WTC11 (cell line): ENCODE results near the gene PKMYT1.

Experiments
- CBFB ChIP-seq: sonication (generic); formaldehyde crosslinking; IDR thresholded peaks from 2 replicates; pipeline ENCODE4 v1.8.1; 2022; ENCODE audit warnings: mild to moderate bottlenecking, low read depth, missing genetic modification reagents
- GRHL2 ChIP-seq: fragments of 250-450 bp; sonication (Bioruptor Pico); IDR thresholded peaks from 2 replicates; pipeline ENCODE4 v1.8.0; 2022; ENCODE audit warnings: mild to moderate bottlenecking, moderate library complexity; ENCODE audit not compliant: insufficient replicate concordance, severe bottlenecking
- NFYB ChIP-seq: sonication (generic); formaldehyde crosslinking; conservative IDR thresholded peaks from 2 replicates; pipeline ENCODE4 v1.8.0; 2022; ENCODE audit warnings: low read depth, missing genetic modification reagents
- RELA ChIP-seq: sonication (generic); formaldehyde crosslinking; IDR thresholded peaks from 2 replicates; pipeline ENCODE4 v1.8.1; 2022; ENCODE audit warnings: missing genetic modification reagents, mild to moderate bottlenecking, borderline replicate concordance
- SOX15 ChIP-seq: fragments of 250-450 bp; sonication (Bioruptor Pico); IDR thresholded peaks from 2 replicates; pipeline ENCODE4 v1.9.0; 2021; ENCODE audit warnings: mild to moderate bottlenecking
- SP1 ChIP-seq: sonication (generic); formaldehyde crosslinking; conservative IDR thresholded peaks from 2 replicates; pipeline ENCODE4 v1.8.1; 2022; ENCODE audit warnings: missing genetic modification reagents
- TEAD4 ChIP-seq: sonication (generic); formaldehyde crosslinking; IDR thresholded peaks from 2 replicates; pipeline ENCODE4 v1.8.0; 2022; ENCODE audit warnings: mild to moderate bottlenecking, missing genetic modification reagents
- TP53 ChIP-seq: sonication (generic); formaldehyde crosslinking; IDR thresholded peaks from 2 replicates; pipeline ENCODE4 v1.8.1; 2023; ENCODE audit warnings: mild to moderate bottlenecking, missing genetic modification reagents
- ZNF121 ChIP-seq: sonication (generic); formaldehyde crosslinking; IDR thresholded peaks from 2 replicates; pipeline ENCODE4 v1.8.0; 2023; ENCODE audit warnings: missing genetic modification reagents
- ZNF317 ChIP-seq: sonication (generic); formaldehyde crosslinking; IDR thresholded peaks from 2 replicates; pipeline ENCODE4 v1.8.1; 2023; ENCODE audit warnings: low read depth, mild to moderate bottlenecking, moderate library complexity, missing genetic modification reagents, borderline replicate concordance
- TF ChIP-seq, protein P1 (sequence below): sonication (generic); formaldehyde crosslinking; IDR thresholded peaks from 2 replicates; pipeline ENCODE4 v1.8.0; 2022; ENCODE audit warnings: mild to moderate bottlenecking, missing genetic modification reagents
- TF ChIP-seq, protein P2 (sequence below): sonication (generic); formaldehyde crosslinking; IDR thresholded peaks from 2 replicates; pipeline ENCODE4 v1.8.0; 2022; ENCODE audit warnings: mild to moderate bottlenecking, missing genetic modification reagents
- TF ChIP-seq, protein P3 (sequence below): fragments of 200-600 bp; IDR thresholded peaks from 2 replicates; pipeline ENCODE4 v1.8.0; 2022; ENCODE audit warnings: antibody characterized with exemption
- TF ChIP-seq, protein P4 (sequence below): sonication (generic); formaldehyde crosslinking; IDR thresholded peaks from 2 replicates; pipeline ENCODE4 v1.8.1; 2023; ENCODE audit warnings: mild to moderate bottlenecking, missing genetic modification reagents, moderate library complexity

- TF ChIP-seq, protein P1, sequence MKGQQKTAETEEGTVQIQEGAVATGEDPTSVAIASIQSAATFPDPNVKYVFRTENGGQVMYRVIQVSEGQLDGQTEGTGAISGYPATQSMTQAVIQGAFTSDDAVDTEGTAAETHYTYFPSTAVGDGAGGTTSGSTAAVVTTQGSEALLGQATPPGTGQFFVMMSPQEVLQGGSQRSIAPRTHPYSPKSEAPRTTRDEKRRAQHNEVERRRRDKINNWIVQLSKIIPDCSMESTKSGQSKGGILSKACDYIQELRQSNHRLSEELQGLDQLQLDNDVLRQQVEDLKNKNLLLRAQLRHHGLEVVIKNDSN (CRISPR knock-in tag) = no peak
- TF ChIP-seq, protein P2, sequence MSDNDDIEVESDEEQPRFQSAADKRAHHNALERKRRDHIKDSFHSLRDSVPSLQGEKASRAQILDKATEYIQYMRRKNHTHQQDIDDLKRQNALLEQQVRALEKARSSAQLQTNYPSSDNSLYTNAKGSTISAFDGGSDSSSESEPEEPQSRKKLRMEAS (CRISPR knock-in tag) = no peak
- TF ChIP-seq, protein P3, sequence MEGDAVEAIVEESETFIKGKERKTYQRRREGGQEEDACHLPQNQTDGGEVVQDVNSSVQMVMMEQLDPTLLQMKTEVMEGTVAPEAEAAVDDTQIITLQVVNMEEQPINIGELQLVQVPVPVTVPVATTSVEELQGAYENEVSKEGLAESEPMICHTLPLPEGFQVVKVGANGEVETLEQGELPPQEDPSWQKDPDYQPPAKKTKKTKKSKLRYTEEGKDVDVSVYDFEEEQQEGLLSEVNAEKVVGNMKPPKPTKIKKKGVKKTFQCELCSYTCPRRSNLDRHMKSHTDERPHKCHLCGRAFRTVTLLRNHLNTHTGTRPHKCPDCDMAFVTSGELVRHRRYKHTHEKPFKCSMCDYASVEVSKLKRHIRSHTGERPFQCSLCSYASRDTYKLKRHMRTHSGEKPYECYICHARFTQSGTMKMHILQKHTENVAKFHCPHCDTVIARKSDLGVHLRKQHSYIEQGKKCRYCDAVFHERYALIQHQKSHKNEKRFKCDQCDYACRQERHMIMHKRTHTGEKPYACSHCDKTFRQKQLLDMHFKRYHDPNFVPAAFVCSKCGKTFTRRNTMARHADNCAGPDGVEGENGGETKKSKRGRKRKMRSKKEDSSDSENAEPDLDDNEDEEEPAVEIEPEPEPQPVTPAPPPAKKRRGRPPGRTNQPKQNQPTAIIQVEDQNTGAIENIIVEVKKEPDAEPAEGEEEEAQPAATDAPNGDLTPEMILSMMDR = no peak
- no peak for TF ChIP-seq NFYB (CRISPR knock-in tag)
- TF ChIP-seq SOX15 (CRISPR knock-in tag) = no peak
- no peak for TF ChIP-seq TP53 (CRISPR knock-in tag)
- TF ChIP-seq TEAD4 (CRISPR knock-in tag) = no peak
- TF ChIP-seq SP1 (CRISPR knock-in tag) = no peak
- TF ChIP-seq CBFB (CRISPR knock-in tag) = no peak
- no peak for TF ChIP-seq RELA (CRISPR knock-in tag)
- no peak for TF ChIP-seq GRHL2 (CRISPR knock-in tag)
- no peak for TF ChIP-seq ZNF317
- TF ChIP-seq ZNF121 = no peak
- TF ChIP-seq, protein P4, sequence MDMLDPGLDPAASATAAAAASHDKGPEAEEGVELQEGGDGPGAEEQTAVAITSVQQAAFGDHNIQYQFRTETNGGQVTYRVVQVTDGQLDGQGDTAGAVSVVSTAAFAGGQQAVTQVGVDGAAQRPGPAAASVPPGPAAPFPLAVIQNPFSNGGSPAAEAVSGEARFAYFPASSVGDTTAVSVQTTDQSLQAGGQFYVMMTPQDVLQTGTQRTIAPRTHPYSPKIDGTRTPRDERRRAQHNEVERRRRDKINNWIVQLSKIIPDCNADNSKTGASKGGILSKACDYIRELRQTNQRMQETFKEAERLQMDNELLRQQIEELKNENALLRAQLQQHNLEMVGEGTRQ (CRISPR knock-in tag) = no peak
Observed at GRCh38 chr16:2928796-2929195, 51.5 kb downstream of the PKMYT1 start.
